GM12874 (cell line): ENCODE measurements around the gene OSBPL6.

Experiments
- CTCF ChIP-seq: IDR thresholded peaks from 2 replicates; pipeline ENCODE4 v1.5.1; 2011; ENCODE audit warnings: low read depth, mild to moderate bottlenecking, control low read depth, low read length, moderate library complexity; ENCODE audit not compliant: insufficient read depth

Gene OSBPL6

GRCh38 chr2:178283341-178283918, 89.1 kb downstream of the OSBPL6 start:
- TF ChIP-seq CTCF: no peak

DNA sequence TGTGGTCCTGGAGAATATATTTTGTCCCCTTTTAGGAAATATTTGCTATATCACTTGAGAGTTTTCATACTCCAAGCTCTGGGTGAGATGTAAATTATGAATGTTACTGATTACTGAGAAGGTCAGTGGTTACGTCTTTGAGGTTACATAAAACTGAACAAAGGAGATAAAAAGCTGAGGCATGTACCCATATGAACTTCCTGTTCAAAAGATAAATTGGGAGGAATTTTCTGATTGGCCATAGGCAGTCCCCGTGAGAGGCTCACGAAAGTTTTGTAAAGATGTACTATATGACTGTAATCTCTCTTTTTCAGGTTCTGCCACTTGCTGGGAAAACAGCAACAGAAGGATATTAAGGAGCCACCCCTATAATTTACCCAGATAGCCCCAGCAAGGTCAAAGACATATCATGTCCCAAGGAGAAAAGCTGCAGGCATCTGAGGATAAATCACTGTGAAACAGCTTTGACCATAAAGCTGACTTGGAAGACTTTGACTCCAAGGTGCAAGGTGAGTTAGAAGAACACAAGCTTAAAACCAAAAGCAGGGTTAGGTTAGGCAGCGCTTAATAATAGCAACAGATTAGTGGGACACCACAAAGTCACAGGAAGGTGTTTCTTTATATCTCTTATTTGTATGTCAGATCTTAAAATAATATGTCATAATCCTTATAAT, 90.4 kb downstream of the OSBPL6 start:
- TF ChIP-seq CTCF: no peak

GRCh38 chr2:178285287-178285615, 90.9 kb downstream of the OSBPL6 start:
- no peak for TF ChIP-seq CTCF

GRCh38 chr2:178286636-178287035, 92.3 kb downstream of the OSBPL6 start:
- no peak for TF ChIP-seq CTCF

GRCh38 chr2:178287652-178288344, 93.5 kb downstream of the OSBPL6 start:
- TF ChIP-seq CTCF: no peak

GRCh38 chr2:178291703-178292102, 97.4 kb downstream of the OSBPL6 start:
- no peak for TF ChIP-seq CTCF

- TF ChIP-seq CTCF: no peak
Observed at GRCh38 chr2:178292586-178292985, 98.3 kb downstream of the OSBPL6 start.
